B cell (primary cell): ENCODE measurements around the gene MRGPRG.

Experiments
- EZH2 ChIP-seq: IDR thresholded peaks from 2 replicates; pipeline ENCODE4 v1.6.1; 2012; ENCODE audit warnings: borderline replicate concordance, low read depth, mild to moderate bottlenecking, moderate library complexity, low read length; ENCODE audit not compliant: insufficient read depth, poor library complexity, severe bottlenecking
- TF ChIP-seq, protein P1 (sequence below): fragments of 200-600 bp; IDR thresholded peaks from one replicate; pipeline ENCODE4 v1.8.0; 2022; ENCODE audit warnings: antibody characterized with exemption, mild to moderate bottlenecking

DNA sequence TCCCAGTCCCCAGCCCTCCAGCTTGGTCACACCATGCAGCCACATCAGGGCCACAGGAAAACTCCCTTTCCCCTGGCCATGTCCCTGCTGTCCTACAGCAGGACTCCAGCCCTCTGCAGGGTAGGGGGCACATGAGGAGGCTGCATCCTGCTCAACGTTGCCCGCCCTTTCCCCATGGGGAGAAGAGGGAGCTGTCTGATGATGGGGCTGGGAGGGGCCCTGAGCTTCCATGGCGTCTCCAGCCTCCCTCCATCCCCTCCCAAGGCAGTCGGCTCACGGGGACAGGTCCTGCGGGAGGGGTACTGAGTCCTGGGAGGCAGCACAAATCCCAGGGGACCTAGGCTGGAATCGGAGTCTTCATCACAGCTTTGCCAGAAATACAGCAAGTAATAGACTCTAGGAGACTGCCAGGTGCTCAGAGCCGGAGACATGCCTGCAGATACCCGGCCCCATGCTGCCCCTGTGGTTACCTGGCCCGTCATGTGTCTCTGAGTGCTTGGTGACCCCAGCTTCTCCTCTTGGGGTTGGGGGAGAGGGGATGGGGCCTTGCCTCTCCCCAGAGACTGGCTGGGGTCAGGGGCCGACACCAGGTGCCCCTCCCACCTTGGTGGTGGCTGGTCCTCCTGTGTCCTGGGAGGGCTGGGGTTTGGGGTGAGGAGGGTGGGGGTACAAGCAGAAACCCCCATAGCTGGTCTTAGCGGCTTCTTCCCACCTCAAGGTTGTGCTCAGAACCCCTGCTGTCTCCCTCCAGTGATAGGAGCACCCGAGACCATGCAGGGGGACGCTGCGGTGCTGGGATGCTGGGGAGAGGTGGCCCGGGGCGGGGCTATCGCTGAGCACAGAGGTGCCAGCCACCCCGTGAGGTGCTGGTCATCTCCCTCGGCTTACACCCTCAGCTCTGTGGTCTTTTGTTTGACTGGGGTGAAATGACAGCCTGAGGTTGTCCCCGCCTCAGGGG, 11.3 kb upstream of the MRGPRG start:
- TF ChIP-seq, protein P1, sequence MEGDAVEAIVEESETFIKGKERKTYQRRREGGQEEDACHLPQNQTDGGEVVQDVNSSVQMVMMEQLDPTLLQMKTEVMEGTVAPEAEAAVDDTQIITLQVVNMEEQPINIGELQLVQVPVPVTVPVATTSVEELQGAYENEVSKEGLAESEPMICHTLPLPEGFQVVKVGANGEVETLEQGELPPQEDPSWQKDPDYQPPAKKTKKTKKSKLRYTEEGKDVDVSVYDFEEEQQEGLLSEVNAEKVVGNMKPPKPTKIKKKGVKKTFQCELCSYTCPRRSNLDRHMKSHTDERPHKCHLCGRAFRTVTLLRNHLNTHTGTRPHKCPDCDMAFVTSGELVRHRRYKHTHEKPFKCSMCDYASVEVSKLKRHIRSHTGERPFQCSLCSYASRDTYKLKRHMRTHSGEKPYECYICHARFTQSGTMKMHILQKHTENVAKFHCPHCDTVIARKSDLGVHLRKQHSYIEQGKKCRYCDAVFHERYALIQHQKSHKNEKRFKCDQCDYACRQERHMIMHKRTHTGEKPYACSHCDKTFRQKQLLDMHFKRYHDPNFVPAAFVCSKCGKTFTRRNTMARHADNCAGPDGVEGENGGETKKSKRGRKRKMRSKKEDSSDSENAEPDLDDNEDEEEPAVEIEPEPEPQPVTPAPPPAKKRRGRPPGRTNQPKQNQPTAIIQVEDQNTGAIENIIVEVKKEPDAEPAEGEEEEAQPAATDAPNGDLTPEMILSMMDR, result no peak
- TF ChIP-seq EZH2, result no peak
